ENCODE data around the gene PHEX. TPM values are rescaled to one million over a fixed set of nuclear protein-coding genes. Genes with fewer than 3 reads are reported as not detected.

Gene PHEX
- total RNA-seq, 1 experiment from 2014 or later = 1.3 TPM

DNA sequence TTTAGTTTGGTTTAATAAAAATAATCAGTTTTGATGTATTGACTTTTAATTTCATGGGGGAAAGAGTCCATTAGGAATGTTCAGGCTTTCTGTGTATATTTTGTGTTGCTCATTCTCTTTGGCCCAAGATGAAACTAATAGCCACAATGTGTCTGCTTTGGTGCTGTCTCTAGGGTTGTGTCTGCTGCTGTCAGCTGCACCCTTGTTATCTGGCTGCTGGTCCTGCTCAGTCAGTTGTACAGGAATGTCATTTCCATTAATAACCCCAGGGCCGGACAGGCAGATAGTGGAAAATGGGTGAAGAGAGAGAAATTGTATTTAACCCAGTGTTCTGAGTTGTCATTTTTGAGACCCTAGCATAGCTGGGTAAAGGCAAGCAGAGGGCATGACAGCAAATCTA, 115.1 kb downstream of the PHEX start:
- Histone ChIP-seq H3K27ac (ENCODE audit: low read length) (no peak overlapping the region), H3K9me3 (ENCODE audit: low read length) (no peaks in the 10 kb centered on the region), H3K36me3 (ENCODE audit: insufficient read depth, low read length) (no peaks in the 10 kb centered on the region), H3K4me3 (ENCODE audit: low read length) (no peak overlapping the region), H3K9ac (ENCODE audit: low read length) (no peak overlapping the region), H3K4me2 (ENCODE audit: low read depth, low read length, poor library complexity, severe bottlenecking) (no peak overlapping the region), H3K79me2 (ENCODE audit: low read length) (no peaks in the 10 kb centered on the region), H3K9me2 (replicated peaks; ENCODE audit: insufficient read depth, low read length) (no peaks in the 10 kb centered on the region), H3K4me1 (ENCODE audit: low read length) (no peaks in the 10 kb centered on the region), H4K20me1 (ENCODE audit: insufficient read depth, low read depth, low read length) (no peaks in the 10 kb centered on the region), H2AFZ (ENCODE audit: low read length) (no peak overlapping the region), H3K27me3 (ENCODE audit: low read length) (no peaks in the 10 kb centered on the region)
- DNase-seq = no peak

DNA sequence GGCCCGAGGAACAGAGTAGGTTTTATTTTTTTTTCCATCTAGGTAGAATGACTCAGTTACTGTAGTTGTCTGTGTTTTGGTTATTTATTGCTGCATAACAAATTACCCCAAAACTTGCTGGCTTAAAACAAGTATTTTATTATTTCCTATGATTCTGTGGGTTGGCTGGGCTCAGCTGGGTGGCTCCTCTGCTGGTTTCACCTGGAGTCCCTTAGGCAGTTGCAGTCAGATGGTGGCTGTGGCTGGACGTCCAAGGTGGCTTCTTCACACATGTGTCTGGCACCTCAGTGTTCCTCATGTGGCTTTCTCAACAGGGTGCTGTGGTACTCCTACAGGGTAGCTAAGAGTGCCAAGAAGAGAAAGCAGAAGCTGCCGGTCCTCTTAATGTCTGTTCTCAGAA, 115.8 kb downstream of the PHEX start:
- Histone ChIP-seq H3K9me2 (replicated peaks; ENCODE audit: insufficient read depth, low read length) (no peaks in the 10 kb centered on the region), H3K9ac (ENCODE audit: low read length) (no peak overlapping the region), H3K36me3 (ENCODE audit: insufficient read depth, low read length) (no peaks in the 10 kb centered on the region), H3K4me2 (ENCODE audit: low read depth, low read length, poor library complexity, severe bottlenecking) (no peak overlapping the region), H3K4me3 (ENCODE audit: low read length) (no peak overlapping the region), H3K27me3 (ENCODE audit: low read length) (no peaks in the 10 kb centered on the region), H3K79me2 (ENCODE audit: low read length) (no peaks in the 10 kb centered on the region), H3K4me1 (ENCODE audit: low read length) (no peaks in the 10 kb centered on the region), H3K9me3 (ENCODE audit: low read length) (no peaks in the 10 kb centered on the region), H4K20me1 (ENCODE audit: insufficient read depth, low read depth, low read length) (no peaks in the 10 kb centered on the region), H3K27ac (ENCODE audit: low read length) (no peak overlapping the region), H2AFZ (ENCODE audit: low read length) (no peak overlapping the region)
- DNase-seq = no peak

GRCh38 chrX:22148565-22148964, 116.4 kb downstream of the PHEX start:
- Histone ChIP-seq H3K79me2 (ENCODE audit: low read length) (no peaks in the 10 kb centered on the region), H3K4me2 (ENCODE audit: low read depth, low read length, poor library complexity, severe bottlenecking) (no peak overlapping the region), H3K4me3 (ENCODE audit: low read length) (no peak overlapping the region), H3K9me3 (ENCODE audit: low read length) (no peaks in the 10 kb centered on the region), H2AFZ (ENCODE audit: low read length) (no peak overlapping the region), H3K9ac (ENCODE audit: low read length) (no peak overlapping the region), H3K36me3 (ENCODE audit: insufficient read depth, low read length) (no peaks in the 10 kb centered on the region), H3K4me1 (ENCODE audit: low read length) (no peaks in the 10 kb centered on the region), H3K27ac (ENCODE audit: low read length) (no peak overlapping the region), H3K27me3 (ENCODE audit: low read length) (no peaks in the 10 kb centered on the region), H4K20me1 (ENCODE audit: insufficient read depth, low read depth, low read length) (no peaks in the 10 kb centered on the region), H3K9me2 (replicated peaks; ENCODE audit: insufficient read depth, low read length) (no peaks in the 10 kb centered on the region)
- DNase-seq = no peak

DNA sequence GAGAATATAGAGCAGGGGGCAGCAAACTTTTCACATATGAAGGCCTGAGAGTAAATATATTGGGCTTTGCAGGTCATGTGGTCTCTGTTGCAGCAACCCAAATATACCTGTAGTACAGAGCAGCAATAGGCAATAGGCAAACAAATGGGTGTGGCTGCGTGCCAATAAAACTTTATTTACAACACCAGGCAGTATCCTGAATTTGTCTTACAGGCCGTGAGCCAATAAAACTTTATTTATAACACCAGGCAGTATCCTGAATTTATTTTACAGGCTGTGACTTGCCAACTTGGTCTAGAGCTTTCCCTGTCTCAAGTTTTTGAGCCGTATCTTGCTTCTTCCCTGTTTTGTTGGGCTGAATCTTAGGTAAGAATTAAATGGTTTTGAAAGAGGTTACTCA, 118.2 kb downstream of the PHEX start:
- Histone ChIP-seq H3K9me3 (ENCODE audit: low read length) (0 out of 2 replicates have a peak, but pooled peaks cover 3% of the 10 kb centered on the region), H3K9ac (ENCODE audit: low read length) (no peak overlapping the region), H4K20me1 (ENCODE audit: insufficient read depth, low read depth, low read length) (no peaks in the 10 kb centered on the region), H3K9me2 (replicated peaks; ENCODE audit: insufficient read depth, low read length) (no peaks in the 10 kb centered on the region), H3K4me3 (ENCODE audit: low read length) (no peak overlapping the region), H3K4me1 (ENCODE audit: low read length) (no peaks in the 10 kb centered on the region), H3K36me3 (ENCODE audit: insufficient read depth, low read length) (no peaks in the 10 kb centered on the region), H3K27ac (ENCODE audit: low read length) (no peak overlapping the region), H3K27me3 (ENCODE audit: low read length) (no peaks in the 10 kb centered on the region), H3K79me2 (ENCODE audit: low read length) (no peaks in the 10 kb centered on the region), H3K4me2 (ENCODE audit: low read depth, low read length, poor library complexity, severe bottlenecking) (no peak overlapping the region), H2AFZ (ENCODE audit: low read length) (no peak overlapping the region)
- DNase-seq = no peak

DNA sequence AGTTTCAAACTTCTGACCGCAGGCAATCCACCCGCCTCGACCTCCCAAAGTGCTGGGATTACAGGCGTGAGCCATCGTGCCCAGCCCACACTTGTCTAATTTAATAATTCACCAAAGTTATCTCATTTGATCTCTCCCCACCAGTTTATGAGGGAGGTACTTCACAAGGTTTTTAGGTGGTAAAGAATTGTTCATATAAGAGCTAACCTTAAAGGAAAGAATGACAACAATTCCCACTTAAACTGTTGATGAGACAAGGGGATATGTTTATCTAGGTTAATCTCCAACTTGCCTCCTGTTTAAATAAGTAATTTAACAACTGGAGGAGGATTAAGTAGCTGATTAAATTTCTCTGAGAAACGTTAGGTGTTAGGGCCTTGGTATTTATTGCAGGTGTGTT, 123.0 kb downstream of the PHEX start:
- Histone ChIP-seq H3K4me2 (ENCODE audit: low read depth, low read length, poor library complexity, severe bottlenecking) (no peak overlapping the region), H3K9ac (ENCODE audit: low read length) (no peak overlapping the region), H4K20me1 (ENCODE audit: insufficient read depth, low read depth, low read length) (no peaks in the 10 kb centered on the region), H3K4me3 (ENCODE audit: low read length) (no peak overlapping the region), H3K79me2 (ENCODE audit: low read length) (no peaks in the 10 kb centered on the region), H3K4me1 (ENCODE audit: low read length) (no peaks in the 10 kb centered on the region), H3K27ac (ENCODE audit: low read length) (no peak overlapping the region), H2AFZ (ENCODE audit: low read length) (no peak overlapping the region), H3K36me3 (ENCODE audit: insufficient read depth, low read length) (no peaks in the 10 kb centered on the region), H3K27me3 (ENCODE audit: low read length) (no peaks in the 10 kb centered on the region), H3K9me2 (replicated peaks; ENCODE audit: insufficient read depth, low read length) (no peaks in the 10 kb centered on the region), H3K9me3 (ENCODE audit: low read length) (0 out of 2 replicates have a peak, but pooled peaks cover 3% of the 10 kb centered on the region)
- DNase-seq = no peak

GRCh38 chrX:22159071-22159470, 126.9 kb downstream of the PHEX start:
- Histone ChIP-seq H3K4me3 (ENCODE audit: low read length) (no peak overlapping the region), H3K36me3 (ENCODE audit: insufficient read depth, low read length) (no peaks in the 10 kb centered on the region), H3K4me1 (ENCODE audit: low read length) (no peaks in the 10 kb centered on the region), H2AFZ (ENCODE audit: low read length) (no peak overlapping the region), H3K9me2 (replicated peaks; ENCODE audit: insufficient read depth, low read length) (no peaks in the 10 kb centered on the region), H3K79me2 (ENCODE audit: low read length) (no peaks in the 10 kb centered on the region), H3K9me3 (ENCODE audit: low read length) (0 out of 2 replicates have a peak, but pooled peaks cover 3% of the 10 kb centered on the region), H4K20me1 (ENCODE audit: insufficient read depth, low read depth, low read length) (no peaks in the 10 kb centered on the region), H3K9ac (ENCODE audit: low read length) (no peak overlapping the region), H3K27me3 (ENCODE audit: low read length) (no peaks in the 10 kb centered on the region), H3K4me2 (ENCODE audit: low read depth, low read length, poor library complexity, severe bottlenecking) (no peak overlapping the region), H3K27ac (ENCODE audit: low read length) (no peak overlapping the region)
- no peak for DNase-seq

- Histone ChIP-seq H3K9me2 (replicated peaks; ENCODE audit: insufficient read depth, low read length) (no peaks in the 10 kb centered on the region), H3K36me3 (ENCODE audit: insufficient read depth, low read length) (no peaks in the 10 kb centered on the region), H3K9me3 (ENCODE audit: low read length) (no peaks in the 10 kb centered on the region), H3K9ac (ENCODE audit: low read length) (no peak overlapping the region), H3K79me2 (ENCODE audit: low read length) (no peaks in the 10 kb centered on the region), H4K20me1 (ENCODE audit: insufficient read depth, low read depth, low read length) (no peaks in the 10 kb centered on the region), H3K27ac (ENCODE audit: low read length) (no peak overlapping the region), H3K4me3 (ENCODE audit: low read length) (no peak overlapping the region), H3K4me2 (ENCODE audit: low read depth, low read length, poor library complexity, severe bottlenecking) (no peak overlapping the region), H3K4me1 (ENCODE audit: low read length) (no peaks in the 10 kb centered on the region), H3K27me3 (ENCODE audit: low read length) (no peaks in the 10 kb centered on the region), H2AFZ (ENCODE audit: low read length) (no peak overlapping the region)
- DNase-seq = no peak
These were observed 131.2 kb downstream of the PHEX start for GRCh38 chrX:22163326-22163725.

DNA sequence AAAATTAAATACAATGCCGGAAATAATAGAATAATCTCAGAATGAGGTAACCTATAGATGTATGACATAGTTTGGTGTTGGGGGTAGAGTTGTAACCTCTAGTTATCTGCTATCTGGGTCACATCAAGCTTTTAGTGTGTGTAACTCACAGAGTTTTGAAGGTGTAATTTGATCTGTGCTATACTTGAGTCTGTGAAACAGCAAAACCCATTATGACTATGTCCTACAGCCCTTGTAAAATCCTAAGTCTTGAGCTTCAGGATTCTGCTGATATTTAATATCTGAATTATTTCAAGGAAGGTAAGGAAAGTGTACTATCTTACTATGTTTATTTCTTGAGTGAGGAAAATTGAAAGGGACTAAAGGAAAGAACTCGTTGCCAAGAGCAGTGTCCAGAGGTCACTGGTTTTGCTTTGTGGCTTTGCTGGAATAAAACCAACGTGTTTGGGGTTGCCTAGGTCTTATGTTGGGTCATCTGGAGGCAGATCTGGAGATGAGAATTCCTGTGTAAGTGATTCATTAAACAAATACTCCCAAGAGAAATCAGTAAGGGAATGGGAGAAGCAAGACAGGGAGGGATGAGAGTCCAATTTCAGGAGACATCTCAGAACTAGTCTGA, 132.8 kb downstream of the PHEX start:
- Histone ChIP-seq H2AFZ (ENCODE audit: low read length) (no peak overlapping the region), H3K9me3 (ENCODE audit: low read length) (no peaks in the 10 kb centered on the region), H3K36me3 (ENCODE audit: insufficient read depth, low read length) (no peaks in the 10 kb centered on the region), H3K27me3 (ENCODE audit: low read length) (no peaks in the 10 kb centered on the region), H3K9ac (ENCODE audit: low read length) (no peak overlapping the region), H3K4me2 (ENCODE audit: low read depth, low read length, poor library complexity, severe bottlenecking) (no peak overlapping the region), H3K79me2 (ENCODE audit: low read length) (no peaks in the 10 kb centered on the region), H4K20me1 (ENCODE audit: insufficient read depth, low read depth, low read length) (no peaks in the 10 kb centered on the region), H3K4me3 (ENCODE audit: low read length) (no peak overlapping the region), H3K4me1 (ENCODE audit: low read length) (no peaks in the 10 kb centered on the region), H3K27ac (ENCODE audit: low read length) (no peak overlapping the region), H3K9me2 (replicated peaks; ENCODE audit: insufficient read depth, low read length) (no peaks in the 10 kb centered on the region)
- DNase-seq = no peak
